Left renal cortex interstitium (tissue), 4 donors: ENCODE results near the gene PRICKLE1. TPM values are rescaled to one million over a fixed set of nuclear protein-coding genes. Genes with fewer than 3 reads are reported as not detected.

Source experiments
- DNase-seq, 4 donors: peaks; one replicate each; pipeline ENCODE4 v3.0.0-alpha.2; 2013; ENCODE audit warnings: low read depth in 4 of 4, low spot score in 2 of 4, missing footprints in 1 of 4
- polyA plus RNA-seq, 4 donors: library from polyadenylated mRNA; unstranded; fragments of 120-200 nt; gene quantifications; one replicate each; pipeline ENCODE4 v1.2.1, GENCODE V29; 2013; ENCODE audit not compliant: insufficient read length in 4 of 4

PRICKLE1 gene
- polyA plus RNA-seq = 10 to 100 TPM; 47.8 to 58.0 (median 52.4) TPM

DNA sequence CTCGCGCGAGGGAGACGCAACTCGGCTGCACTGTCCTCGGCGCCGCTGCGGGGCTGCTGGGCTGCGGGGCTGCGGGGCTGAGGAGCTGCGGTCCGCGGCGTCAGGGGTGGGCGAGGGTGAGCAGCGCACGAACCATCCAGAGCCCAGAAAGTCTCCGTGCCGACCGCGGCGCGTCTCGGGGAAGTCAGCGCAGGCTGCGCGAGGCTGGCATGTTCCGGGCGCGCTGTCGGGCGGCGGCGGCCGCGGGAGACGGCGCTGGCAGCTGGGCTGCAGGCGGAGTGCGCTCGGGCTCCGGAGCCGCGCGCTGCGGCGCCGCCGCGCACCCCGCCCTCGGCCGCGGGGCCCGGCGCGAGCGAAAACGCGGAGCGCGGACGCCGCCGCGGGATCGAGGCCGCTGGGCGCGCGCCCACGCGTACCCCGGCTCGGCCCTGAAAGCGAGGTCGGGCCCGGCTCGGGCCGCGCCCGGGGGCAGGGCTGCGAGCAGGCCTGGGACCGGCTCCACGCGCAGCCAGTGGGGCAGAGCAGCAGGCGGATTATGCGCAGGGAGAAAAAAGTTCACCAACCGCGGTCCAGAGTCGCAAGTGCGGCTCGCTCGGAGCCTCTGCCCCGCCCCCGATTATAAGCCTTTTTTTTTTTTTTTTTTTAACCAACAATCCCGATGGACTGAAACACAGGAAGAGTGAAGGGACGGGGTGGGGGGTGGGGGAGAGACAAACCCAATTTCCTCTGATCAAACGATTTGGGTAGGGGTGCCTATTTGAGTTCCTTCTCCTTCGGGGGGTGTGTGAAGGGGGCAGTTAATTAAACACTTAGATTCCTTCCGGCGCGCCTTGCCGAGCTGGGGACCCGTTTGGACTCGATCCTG is at the start of gene PRICKLE1:
Gene PRICKLE1 (minus strand): TSS at position 282 of the 865 bp plus-strand sequence. CDS start 117,230 bp downstream, outside the sequence.
- no peak for DNase-seq

DNA sequence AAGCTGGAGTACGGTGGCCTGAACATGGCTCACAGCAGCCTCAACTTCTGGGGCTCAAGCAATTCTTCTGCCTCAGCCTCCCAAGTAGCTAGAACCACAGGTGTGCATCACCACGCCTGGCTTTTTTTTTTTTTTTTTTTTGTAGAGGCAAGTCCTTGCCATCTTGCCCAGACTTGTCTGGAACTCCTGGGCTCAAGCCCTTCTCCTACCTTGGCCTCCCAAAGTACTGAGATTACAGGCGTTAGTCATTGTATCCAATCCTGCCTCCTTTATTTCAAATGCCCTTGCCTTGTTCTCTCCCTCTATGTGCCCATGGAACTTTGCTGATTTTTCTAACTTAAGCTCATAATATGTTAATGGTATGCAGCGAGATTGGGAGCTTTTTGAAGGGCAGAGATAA is 49.2 kb upstream of the PRICKLE1 start:
- no peak for DNase-seq

DNA sequence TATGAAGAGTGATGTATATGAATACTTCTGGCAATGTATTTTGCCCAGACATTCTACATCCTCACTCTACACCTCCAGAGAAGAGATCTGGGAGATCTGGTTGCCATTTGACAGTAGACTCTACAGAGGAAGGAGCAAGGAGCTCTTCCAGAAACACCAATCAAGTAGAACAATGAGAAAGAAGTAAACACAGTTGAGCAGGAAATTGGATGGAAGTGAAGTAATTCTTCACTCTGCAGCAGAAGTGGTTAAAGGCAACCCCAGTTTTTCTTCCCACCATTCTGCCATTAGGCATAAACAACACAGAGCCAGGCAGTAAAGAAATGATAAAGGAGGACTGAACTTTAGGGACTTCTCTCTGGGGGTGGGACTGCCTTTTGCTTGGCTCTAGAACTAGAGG is 48.5 kb upstream of the PRICKLE1 start:
- DNase-seq = no peak

DNA sequence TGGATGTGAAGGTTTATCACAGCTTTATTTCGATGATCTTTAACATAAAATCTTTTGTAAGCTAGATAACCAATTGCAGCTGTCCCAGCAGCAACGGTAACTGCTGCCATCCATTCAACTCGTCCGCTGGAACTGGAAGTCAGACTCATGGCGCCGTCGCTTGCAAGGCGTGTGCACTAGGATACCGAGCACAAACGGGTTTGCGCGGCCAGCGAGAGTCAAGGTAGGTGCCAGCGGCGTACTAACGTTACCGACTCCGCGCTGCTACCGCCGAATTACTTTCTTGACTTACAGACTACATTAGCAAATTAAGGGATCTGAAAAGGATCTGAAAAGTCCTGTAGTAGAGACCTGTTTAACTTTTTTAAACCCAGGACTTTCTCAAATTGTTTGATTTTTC is 47.4 kb upstream of the PRICKLE1 start:
- DNase-seq = no peak

DNA sequence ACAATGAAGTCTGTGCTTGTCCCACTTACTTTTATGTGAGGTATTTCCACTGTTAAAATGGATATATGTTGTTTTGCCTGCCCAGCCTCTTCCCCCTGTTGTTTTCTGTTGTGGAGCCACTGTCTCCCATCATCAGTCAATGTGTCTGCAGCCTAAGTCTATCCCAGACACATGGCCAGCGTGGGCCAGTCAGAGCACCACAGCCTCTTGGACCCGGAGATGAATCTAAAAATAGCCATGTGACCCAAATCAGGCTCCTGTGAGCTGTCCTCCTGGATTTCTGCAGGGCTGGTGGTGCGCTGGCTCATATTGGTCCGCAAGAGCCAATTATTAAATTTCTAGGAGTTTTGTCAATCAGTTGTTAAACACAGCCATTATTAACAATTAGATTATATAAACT is 44.0 kb upstream of the PRICKLE1 start:
- DNase-seq = no peak

DNA sequence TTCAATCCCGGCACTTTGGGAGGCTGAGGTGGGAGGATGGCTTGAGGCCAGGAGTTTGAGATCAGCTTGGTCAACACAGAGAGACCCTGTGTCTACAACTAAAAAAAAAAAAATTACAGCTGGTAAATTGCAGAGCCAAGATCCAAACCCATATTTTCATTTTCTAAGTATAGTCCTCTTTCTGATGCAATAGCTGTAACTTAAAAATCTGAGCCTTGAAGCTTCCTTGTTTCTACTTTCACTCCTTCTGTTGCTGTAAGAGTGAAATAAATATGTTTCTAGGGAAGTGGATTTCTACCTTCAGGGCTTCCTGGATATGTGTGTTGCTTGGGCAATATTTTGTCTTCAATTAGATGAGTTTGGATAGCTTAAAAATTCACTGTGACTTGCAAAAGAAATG is 42.0 kb upstream of the PRICKLE1 start:
- no peak for DNase-seq

DNA sequence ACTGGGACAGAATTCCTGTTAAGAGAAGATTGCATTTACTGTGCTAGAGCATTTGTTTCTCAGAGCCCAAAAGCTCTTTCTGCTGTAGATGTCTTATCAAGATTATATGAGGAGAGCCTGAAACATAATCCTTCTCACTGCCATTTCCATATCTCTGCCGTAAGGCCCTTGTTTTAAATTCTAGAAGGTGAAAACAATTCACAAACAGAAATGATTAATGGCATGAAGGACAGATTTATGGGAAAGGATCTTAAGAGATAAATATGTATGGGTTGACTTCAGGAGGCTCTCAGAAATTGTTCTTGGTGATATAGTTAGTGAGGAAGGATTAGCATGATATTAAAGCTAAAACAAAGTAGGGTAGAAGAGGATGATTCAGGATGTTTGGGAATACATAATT is 40.8 kb upstream of the PRICKLE1 start:
- no peak for DNase-seq

DNA sequence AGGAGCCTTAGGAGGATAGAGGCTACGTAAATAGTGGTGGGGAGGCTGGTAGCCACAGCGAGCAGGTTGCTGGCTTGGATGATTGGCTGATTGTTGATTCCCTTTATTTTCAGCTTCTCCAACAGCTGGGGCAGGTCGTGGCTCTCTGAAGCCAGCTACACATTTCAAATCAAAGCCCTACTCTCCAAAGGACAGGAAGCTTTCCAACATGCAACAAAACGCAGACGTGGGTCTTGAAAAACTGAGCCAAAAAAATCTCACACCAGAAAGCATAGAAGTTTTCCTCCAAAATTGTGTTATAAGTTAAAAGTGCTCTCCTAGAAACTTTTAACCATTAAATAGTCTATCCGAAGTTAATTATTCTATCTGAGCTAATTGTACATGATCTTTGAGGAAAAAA is 37.6 kb upstream of the PRICKLE1 start:
- no peak for DNase-seq

DNA sequence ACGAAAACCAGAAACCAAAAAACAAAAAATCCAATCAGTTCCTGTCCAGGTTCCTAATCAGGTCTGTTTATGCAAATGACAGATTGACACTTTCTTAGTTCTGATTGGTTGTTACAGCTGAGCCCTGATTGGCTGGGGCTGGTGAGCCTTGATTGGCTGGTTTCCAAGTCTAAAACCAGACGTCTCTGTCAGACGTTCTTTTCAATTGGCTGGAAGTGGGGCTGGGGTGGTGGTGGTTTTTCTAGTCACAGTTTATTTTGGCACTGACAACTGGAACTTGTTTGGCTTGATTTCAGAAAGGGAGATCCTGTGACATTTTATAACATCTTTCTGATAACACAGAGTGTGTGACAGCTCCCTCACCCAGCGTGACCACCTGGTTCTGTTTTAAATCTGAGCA is 36.1 kb upstream of the PRICKLE1 start:
- DNase-seq = no peak

DNA sequence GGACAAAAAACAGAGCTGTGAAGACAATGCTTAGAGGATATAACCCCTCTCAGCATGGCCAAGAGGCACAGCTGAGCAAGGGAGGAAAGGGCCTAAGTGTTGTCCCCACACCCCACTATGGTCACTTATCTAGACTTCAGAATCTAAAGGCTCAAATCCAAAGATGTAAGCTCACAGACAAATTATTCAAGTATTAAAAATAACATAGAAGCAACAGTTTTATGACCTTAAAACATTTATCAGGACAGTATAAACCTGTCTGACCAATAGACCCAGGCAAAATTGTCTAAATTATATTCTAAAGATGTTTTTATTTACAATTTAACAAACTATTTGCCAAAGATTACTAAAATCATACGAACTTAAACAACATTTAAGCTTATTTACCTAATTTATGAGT is 28.1 kb upstream of the PRICKLE1 start:
- no peak for DNase-seq

DNA sequence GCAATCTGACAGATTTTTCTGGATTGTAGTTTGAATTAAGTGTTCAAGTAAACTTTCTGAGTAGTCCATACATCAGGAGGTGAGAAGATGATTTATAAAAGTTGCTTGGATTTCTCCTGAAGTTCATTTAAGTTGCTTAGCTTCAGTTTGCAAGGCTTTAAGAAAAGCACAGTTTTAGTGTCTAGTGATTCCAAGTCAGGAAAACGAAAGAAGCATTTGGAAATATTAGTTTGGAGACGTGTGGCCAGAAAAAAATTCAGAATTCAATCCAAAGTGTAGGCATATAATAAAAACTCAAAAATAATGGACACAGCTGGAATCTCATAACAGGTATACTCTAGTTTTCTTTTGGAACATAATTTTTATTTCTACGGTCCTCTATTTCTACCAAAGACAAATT is 25.5 kb upstream of the PRICKLE1 start:
- no peak for DNase-seq

DNA sequence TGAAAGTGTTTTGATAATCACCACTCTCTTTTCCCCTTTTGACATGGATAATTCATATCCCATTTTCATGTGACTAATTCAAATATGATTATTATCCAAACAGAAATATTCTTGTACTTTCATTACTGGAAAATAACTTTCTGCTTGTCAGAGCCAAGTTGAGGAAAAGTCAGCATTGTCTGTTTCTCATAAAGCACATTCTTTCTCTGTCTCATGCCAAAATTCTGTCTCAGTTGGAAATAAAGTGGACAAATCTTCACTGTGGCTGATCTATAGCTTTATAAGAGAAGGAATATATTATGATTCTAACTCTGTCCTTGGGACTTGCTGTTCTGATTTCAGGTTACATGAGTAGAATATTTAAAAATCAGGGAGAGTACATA is 22.7 kb upstream of the PRICKLE1 start:
- DNase-seq = no peak

DNA sequence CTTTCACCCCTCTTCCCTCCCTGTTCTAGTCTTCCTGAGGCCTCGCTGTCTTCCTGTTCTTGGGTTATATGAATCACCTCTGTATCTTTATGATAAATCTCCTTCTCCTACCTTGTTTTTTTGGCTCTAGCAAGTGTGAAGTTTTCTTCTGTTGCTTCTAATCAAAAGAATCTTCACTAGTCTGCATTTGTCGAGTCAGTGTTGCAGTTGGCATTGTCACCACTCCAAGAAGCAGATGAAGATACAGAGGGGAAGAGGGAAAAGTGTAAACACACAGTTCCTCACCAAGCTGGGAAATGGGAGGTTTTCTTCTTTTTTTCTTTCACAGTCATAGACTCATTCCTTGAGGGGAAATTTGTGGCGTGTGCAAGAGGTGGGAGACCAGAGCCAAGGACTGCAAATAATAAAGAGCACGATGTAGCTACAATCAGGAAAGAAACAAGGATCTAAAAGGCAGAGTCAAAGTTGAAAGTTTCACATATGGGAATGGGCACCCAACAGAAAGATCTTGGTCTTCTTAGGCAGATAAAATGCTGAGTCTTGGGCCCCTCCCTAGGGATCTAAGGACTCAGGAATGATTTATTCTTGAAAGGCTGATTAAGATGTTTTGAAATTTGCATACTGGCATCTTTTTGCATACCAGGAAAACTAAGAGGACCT is 22.2 kb upstream of the PRICKLE1 start:
- no peak for DNase-seq

DNA sequence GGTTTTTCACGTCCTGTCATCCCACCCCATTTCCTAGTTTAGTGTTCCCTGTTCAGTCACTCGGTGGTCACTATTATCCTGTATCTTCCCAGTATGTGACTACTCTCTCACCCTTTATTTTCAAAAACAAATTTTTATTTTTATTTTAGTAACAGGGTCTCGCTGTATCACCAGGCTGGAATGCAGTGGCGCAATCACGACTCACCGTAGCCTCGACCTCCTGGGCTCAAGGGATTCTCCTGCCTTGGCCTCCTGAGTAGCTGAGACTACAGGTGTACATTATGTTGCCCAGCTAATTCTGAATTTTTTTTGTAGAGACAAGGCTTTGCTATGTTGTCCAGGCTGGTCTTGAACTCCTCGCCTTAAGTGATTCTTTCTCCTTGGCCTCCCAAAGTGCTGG is 20.1 kb upstream of the PRICKLE1 start:
- no peak for DNase-seq

DNA sequence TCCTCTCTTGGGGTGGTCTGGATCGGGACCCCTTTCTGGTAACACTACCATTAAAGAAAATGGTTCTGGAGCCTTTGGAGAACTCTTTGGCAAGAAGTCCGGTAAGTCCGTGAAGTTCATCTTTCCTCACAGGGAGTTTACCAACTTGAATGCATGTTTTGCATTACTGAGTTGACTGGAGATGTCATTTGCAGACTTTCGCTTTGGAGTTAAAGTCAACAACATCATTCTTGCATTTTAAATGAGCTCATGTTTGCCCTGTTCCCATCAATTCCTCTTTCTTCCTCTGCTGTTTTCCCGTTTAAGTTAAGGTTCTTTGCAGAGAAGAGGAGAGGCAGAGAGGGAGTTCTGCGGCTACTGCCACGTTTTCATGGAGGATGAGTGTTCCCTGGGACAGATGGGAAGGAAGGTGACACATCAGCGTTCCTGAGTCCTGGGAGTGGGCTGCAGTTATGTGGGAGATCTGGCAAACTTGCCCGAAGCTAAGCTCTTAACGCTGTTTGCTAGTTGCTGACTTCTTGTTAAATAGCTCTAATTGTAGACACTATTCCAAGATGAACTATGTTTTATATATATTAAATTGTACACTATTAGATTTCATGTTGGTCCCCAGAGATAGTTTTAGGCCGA is 18.8 kb upstream of the PRICKLE1 start:
- no peak for DNase-seq

DNA sequence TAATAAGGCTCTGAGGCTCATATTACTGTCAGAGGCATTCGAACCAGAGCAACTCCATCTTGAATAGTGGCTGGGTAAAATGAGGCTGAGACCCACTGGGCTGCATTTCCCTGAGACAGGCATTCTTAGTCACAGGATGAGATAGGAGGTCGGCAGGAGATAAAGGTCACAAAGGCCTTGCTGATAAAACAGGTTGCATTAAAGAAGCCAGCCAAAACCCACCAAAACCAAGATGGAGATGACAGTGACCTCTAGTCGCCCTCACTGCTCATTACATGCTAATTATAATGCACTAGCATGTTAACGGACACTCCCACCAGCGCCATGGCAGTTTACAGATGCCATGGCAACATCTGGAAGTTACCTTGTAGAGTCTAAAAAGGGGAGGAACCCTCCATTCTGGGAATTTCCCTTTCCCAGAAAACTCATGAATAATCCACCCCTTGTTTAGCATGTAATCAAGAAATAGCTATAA is 18.1 kb upstream of the PRICKLE1 start:
- no peak for DNase-seq

DNA sequence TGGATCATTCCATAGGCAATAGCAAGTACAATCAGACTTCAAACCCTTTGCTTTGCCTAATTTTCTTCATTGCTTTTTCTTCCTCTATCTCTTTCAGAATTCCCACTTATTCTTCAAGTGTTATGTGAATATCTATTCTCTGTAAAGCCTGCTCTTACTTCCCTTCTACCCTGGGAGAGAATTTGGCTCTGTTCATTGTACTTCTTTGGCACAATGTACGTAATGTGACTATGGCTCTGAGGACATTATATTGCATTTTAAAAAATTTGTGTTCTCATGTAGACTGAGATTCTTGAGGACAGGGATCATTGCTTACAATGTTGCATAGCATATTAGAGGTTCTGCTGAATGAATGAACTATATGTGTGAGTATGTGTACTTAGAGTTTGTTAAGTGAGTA is 16.9 kb upstream of the PRICKLE1 start:
- no peak for DNase-seq

DNA sequence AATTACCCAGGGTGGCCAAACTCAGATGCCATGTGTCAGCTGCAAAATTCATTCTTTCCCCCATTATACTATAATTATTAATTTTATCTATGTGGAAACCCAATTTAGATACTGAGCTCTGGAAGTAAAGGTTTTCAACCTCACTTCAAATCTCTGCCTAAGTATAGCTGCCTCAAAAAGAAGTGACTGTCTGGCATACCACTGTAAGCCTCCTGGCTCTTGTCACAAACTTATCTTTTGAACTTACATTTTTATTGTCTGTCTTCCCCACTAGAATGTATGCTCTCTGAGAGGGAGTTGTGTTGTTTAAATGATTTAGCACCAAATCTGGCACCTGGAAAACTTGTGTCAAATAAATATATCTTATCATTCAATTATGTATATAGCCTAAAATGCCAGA is 16.1 kb upstream of the PRICKLE1 start:
- no peak for DNase-seq

DNA sequence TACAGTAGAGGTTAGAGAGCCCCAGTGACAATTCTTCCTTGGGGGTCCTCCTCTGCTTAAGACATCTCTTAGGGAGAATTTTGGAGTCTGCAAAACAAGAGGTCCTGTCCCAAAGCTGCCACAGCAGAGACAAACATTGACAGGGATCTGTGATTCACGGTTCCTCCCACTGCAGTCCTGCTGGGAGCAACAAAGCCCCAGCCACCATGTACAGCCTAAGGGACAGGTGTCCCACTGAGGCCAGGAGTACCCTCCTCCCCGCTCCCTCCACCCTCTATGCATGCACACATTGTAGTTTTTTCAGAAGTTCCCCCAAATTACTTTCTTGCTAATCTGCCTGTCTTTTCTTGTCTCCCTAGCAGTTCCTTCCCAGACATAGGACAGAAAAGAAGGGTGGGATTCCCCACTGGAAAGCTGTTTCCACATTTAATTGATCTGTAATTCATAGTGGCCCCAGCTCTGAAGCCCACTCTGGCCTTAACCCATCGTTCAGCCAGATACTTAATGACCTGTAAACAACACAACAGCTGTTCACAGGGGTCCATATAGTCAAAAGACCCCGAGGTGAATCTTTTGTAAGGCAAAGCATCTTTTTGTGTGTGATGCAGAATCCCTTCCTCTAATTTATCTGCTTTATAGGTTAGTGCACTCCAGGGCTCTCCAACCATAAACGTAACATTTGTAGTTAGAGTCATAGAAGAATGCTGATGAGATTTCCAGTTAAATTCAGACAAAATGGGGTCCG is 13.9 kb upstream of the PRICKLE1 start:
- no peak for DNase-seq

DNA sequence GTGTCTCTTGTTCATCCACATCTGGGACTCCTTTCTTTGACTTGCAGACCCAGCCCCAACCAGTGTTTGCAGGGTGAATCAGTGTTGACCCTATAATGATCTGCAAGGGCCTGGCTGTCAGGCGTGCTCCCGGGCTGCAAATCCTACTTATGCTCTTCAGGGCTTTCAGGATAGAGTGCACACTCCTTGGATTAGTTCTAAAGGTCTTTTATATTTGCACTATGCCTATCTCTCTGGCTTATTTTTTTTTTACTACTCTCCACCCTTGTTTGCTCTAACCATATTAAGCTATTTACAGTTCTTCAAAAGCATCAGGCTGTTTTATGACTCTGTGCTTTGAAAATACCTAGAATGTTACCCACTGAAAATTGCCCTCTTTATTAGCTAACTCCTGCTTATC is 4.3 kb upstream of the PRICKLE1 start:
- DNase-seq = no peak
